OCI-LY3 (cell line): ENCODE data around the gene CAPZB.

Source experiments
- EZH2phosphoT487 ChIP-seq: fragments of 200-600 bp; shearing (Covaris generic); IDR thresholded peaks from 2 replicates; pipeline ENCODE4 v1.6.1; 2018; ENCODE audit warnings: antibody characterized with exemption, mixed run types, low read depth
- TF ChIP-seq, protein P1 (sequence below): fragments of 200-600, 300-600 bp; sonication (generic); IDR thresholded peaks from 2 replicates; pipeline ENCODE4 v1.5.1; 2014; ENCODE audit warnings: antibody characterized with exemption, low read length, low read depth

DNA sequence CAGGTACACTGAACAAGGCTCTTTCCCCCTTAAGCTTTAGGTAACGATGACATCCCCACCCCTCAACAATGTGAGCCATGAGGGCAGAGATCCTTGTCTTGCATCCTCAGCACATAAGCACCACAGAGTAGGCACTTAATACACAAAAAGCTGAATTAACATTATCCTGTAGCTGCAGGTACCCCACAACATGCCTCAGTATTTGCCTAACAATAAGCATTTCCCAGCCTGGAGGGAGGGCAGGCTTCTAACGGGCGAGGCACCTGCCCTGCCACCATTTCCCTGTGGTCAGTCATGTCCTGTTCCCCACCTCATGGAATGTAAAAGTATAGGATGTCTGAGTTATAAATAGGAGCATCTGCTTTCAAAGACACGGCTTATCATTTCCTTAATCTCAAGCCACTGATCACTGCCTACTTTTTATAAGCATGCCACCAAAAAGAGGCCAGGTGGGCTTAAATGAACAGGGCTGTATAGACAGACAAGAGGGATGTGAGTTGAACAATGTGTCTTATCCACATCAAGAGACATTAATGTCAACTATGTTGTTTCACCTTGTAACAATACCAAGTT lies 3.4 kb downstream of the CAPZB start:
- TF ChIP-seq, protein P1, sequence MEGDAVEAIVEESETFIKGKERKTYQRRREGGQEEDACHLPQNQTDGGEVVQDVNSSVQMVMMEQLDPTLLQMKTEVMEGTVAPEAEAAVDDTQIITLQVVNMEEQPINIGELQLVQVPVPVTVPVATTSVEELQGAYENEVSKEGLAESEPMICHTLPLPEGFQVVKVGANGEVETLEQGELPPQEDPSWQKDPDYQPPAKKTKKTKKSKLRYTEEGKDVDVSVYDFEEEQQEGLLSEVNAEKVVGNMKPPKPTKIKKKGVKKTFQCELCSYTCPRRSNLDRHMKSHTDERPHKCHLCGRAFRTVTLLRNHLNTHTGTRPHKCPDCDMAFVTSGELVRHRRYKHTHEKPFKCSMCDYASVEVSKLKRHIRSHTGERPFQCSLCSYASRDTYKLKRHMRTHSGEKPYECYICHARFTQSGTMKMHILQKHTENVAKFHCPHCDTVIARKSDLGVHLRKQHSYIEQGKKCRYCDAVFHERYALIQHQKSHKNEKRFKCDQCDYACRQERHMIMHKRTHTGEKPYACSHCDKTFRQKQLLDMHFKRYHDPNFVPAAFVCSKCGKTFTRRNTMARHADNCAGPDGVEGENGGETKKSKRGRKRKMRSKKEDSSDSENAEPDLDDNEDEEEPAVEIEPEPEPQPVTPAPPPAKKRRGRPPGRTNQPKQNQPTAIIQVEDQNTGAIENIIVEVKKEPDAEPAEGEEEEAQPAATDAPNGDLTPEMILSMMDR, result no peak
- no peak for TF ChIP-seq EZH2phosphoT487
